ENCODE measurements around the gene VSIG2. TPM values are rescaled to one million over a fixed set of nuclear protein-coding genes. Genes with fewer than 3 reads are reported as not detected.

The VSIG2 gene
- total RNA-seq, 2 experiments from 2014 or later = not detected

DNA sequence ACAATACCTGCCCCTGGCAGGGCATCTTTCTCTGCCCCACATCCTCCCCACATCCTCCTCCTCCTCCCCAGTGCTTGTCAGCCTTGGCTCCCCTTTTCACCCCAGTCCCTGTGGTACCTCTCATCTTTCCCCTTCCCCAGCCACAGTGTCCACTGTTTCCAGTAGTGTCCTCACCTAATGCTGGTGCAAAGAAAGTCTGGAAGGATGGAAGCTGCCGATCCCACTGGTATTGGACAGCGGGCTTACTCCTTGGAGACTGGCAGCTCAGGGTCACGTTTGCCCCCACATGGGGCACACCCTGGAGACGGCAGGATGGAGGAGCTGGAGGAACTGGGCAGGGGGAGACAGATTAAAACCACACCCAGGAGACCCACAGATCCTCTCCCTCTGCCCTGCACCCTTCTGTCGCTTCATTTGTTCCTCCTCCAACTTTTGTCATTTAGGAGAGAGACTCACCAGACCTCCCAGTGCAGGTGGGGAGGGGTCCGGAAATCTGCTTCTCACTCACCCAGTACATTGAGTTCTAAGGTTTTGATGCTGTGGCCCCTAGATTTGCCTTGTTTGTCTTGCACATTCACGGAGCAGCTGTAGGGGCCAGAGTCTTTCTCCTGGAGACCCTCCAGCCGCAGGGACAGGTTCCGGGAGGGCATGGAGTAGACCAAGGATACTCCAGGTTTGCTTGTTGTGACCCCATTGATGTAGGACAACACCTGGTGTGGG is 4.1 kb upstream of the VSIG2 start:
- Mint-ChIP-seq H3K4me1 (peaks cover 10% of the 10 kb centered on the region), H3K27me3 (peaks cover 37% of the 10 kb centered on the region), H3K4me3 (no peak overlapping the region), H3K9me3 (ENCODE audit: low read depth) (no peaks in the 10 kb centered on the region), H3K27ac (no peak overlapping the region), H3K36me3 (ENCODE audit: low read depth) (no peaks in the 10 kb centered on the region)
- CTCF ChIA-PET = interaction anchor here (0.7 to 3.2 kb wide), 9 partner anchors 8 to 114 kb away, joined by 3 to 10 read pairs (median 3); partner anchors contain the start of gene NRGN
- ATAC-seq (no peak), DNase-seq (no peak)
- POLR2A ChIA-PET = no interaction called here
- intact Hi-C loops (cut with DNase I, micrococcal nuclease) = no loop called here

DNA sequence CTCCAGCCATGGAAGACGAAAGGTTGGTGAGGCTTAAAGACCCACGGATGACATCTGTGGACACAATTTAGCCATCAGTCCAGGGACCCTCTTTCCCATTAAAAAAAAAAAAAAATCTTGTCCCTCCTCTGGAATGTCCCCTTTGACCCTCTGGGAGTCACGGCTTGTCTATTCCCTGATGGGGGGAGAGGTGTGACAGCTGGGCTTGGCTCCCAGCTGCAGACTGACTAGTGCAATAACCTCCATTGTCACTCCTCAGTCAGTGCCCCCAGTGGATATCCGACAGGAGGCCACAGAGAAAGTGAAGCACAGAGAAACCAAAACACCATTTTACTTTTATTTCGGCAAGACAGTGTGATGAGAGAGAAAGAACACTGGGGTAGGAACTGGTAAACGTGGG is 2.7 kb upstream of the VSIG2 start:
- no peak overlapping the region for H3K27ac Mint-ChIP-seq
- H3K4me3 Mint-ChIP-seq = no peak overlapping the region
- H3K36me3 Mint-ChIP-seq (ENCODE audit: low read depth) = no peaks in the 10 kb centered on the region
- H3K9me3 Mint-ChIP-seq (ENCODE audit: low read depth) = no peaks in the 10 kb centered on the region
- peaks cover 28% of the 10 kb centered on the region for H3K27me3 Mint-ChIP-seq
- ChIA-PET POLR2A (interaction anchor here (0.6 kb wide), 1 partner anchor 370 kb away, joined by 10 read pairs; no protein-coding TSS in a partner anchor), CTCF (interaction anchor here (0.9 to 1.4 kb wide), 3 partner anchors 8 to 26 kb away, joined by 3 to 5 read pairs (median 4); partner anchors contain the start of gene ESAM)
- DNase-seq = no peak
- intact Hi-C loops (cut with DNase I, micrococcal nuclease) = no loop called here
- H3K4me1 Mint-ChIP-seq = peaks cover 7% of the 10 kb centered on the region
- no peak for ATAC-seq

DNA sequence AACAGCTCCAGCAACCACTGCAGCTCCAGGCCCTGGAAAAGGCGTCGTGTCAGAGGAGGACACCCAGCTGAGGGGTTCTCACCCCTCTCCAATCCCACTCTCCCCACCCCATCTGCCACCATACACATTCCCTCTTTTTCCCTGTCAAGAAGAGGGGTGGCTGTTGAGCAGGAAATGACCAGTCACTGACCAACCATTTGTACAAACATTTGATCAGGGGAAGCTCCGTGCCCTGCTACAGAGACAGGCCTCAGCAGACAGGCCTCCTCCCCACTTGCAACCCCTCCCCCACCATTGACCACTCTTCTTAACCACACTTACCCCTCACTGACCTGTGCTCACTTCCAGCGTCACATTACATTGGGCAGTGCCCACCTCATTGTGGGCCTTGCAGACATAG is 2.3 kb upstream of the VSIG2 start:
- POLR2A ChIA-PET = no interaction called here
- Mint-ChIP-seq H3K27me3 (peaks cover 27% of the 10 kb centered on the region), H3K4me1 (peaks cover 7% of the 10 kb centered on the region), H3K4me3 (no peak overlapping the region), H3K36me3 (ENCODE audit: low read depth) (no peaks in the 10 kb centered on the region), H3K27ac (no peak overlapping the region), H3K9me3 (ENCODE audit: low read depth) (no peaks in the 10 kb centered on the region)
- no peak for ATAC-seq
- DNase-seq = no peak
- CTCF ChIA-PET = interaction anchor here (0.5 to 1.0 kb wide), 2 partner anchors 8 to 45 kb away, joined by 3 to 5 read pairs; partner anchors contain the start of gene ESAM
- intact Hi-C loops (cut with DNase I, micrococcal nuclease) = no loop called here

DNA sequence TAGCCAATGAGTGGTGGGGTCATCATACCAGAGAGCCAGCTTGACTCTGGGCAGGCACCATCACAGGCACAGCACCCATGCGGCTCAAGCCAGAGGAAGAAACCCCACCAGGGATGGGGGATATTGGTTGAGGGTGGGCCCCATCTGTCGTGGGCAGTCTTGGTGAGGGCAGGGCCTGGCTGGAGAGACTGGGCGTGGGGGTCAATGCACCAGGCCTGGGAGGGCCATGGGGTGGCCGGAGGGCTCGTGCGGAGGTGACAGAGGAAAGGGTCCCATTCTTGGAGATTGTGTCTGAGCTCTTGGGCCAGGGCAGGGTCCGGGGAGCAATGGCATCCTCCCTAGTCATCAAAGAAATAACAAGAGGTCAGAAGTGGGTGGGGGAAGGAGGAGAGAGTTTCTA is 1.6 kb upstream of the VSIG2 start:
- ATAC-seq (no peak), DNase-seq (no peak)
- Mint-ChIP-seq H3K27ac (no peak overlapping the region), H3K4me3 (no peak overlapping the region), H3K36me3 (ENCODE audit: low read depth) (no peaks in the 10 kb centered on the region), H3K9me3 (ENCODE audit: low read depth) (no peaks in the 10 kb centered on the region), H3K27me3 (peaks cover 23% of the 10 kb centered on the region), H3K4me1 (peaks cover 5% of the 10 kb centered on the region)
- intact Hi-C loops (cut with DNase I, micrococcal nuclease) = no loop called here
- POLR2A ChIA-PET = no interaction called here
- CTCF ChIA-PET = interaction anchor here (0.5 to 1.3 kb wide), 3 partner anchors 9 to 46 kb away, joined by 3 to 5 read pairs (median 3); no protein-coding TSS in a partner anchor

DNA sequence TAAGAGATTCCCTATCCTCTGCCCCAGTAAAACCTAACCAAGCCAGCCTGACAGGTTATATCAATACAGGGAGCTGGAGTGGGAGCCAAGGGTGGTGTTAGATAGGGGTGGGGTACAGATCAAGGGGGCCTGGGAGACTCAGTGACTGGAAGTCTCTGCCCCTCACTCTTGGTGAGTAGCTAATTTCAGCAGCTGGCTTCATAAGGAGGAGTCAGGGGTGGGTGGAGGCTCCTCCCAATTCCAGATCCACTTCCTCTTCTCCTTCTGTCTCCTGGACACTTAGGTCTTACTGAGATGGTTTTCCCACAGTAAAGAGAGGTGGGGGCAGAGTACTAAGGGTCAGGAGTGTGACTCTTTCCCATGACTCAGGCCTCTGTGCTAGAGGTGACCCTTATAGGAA is 1.1 kb upstream of the VSIG2 start:
- Mint-ChIP-seq H3K27ac (no peak overlapping the region), H3K36me3 (ENCODE audit: low read depth) (no peaks in the 10 kb centered on the region), H3K4me3 (no peak overlapping the region), H3K9me3 (ENCODE audit: low read depth) (no peaks in the 10 kb centered on the region), H3K4me1 (peaks cover 1% of the 10 kb centered on the region), H3K27me3 (peaks cover 18% of the 10 kb centered on the region)
- intact Hi-C loops (cut with DNase I, micrococcal nuclease) = no loop called here
- ATAC-seq (no peak), DNase-seq (no peak)
- ChIA-PET CTCF (interaction anchor here (0.6 to 1.3 kb wide), 6 partner anchors 10 to 388 kb away, joined by 3 to 5 read pairs (median 4); no protein-coding TSS in a partner anchor), POLR2A (no interaction called here)

DNA sequence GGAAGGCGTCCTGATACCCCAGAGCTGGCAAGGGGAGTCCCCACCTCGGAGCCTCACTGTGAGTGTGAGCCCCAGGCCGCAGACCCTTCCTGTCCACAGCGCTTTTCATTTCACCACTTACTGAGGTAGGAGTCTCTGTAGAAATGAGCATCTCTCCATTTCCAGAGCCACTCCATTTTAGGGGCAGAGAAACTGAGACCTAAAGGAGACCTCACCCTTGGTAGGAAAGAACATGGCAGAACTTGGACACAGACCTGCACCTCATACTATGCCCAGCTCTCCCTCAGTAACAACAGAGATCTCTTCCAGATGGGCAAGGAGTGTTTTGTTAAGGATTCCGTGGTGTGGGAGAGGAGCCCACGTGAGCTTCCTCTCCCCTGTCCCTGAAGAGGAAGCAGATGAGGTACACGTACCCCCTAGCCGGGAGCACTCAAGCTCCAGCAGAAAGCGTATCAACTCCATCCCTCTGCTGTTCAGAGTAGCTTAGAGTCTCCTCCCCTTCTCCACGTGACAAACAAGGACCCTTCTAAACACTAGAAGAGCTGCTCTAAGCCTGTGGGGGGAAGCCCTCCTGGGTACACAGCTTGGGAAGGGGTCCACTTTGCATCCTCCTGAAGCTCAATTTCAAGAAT is 532 bp upstream of the VSIG2 start:
- intact Hi-C loops (cut with DNase I, micrococcal nuclease) = no loop called here
- DNase-seq (no peak), ATAC-seq (no peak)
- ChIA-PET CTCF (interaction anchor here (0.6 to 1.3 kb wide), 6 partner anchors 10 to 388 kb away, joined by 3 to 4 read pairs (median 3); no protein-coding TSS in a partner anchor), POLR2A (no interaction called here)
- no peaks in the 10 kb centered on the region for H3K4me1 Mint-ChIP-seq
- H3K27me3 Mint-ChIP-seq = peaks cover 13% of the 10 kb centered on the region
- H3K27ac Mint-ChIP-seq = no peak overlapping the region
- no peaks in the 10 kb centered on the region for H3K36me3 Mint-ChIP-seq (ENCODE audit: low read depth)
- no peak overlapping the region for H3K4me3 Mint-ChIP-seq
- H3K9me3 Mint-ChIP-seq (ENCODE audit: low read depth) = no peaks in the 10 kb centered on the region

DNA sequence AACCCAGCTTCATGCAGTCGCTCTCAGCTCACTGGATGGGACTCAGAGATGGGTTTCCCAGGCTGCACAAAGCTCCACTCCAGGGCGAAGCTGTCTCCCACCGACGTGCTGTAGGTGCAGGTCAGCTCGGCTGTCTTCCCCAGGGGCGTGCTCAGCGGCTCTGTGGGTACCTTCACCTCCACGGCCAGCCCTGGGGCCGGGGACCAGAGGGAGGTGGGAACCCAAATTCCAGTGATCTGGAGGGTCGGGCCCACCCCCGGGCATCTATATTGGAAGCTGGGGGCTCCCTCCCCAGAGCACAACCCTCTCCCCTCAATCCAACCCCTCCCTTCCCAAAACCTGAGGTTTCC is 689 bp downstream of the VSIG2 start:
- ATAC-seq (no peak), DNase-seq (no peak)
- Mint-ChIP-seq H3K27me3 (peaks cover 4% of the 10 kb centered on the region), H3K9me3 (ENCODE audit: low read depth) (no peaks in the 10 kb centered on the region), H3K4me1 (peaks cover 6% of the 10 kb centered on the region), H3K4me3 (no peak overlapping the region), H3K36me3 (ENCODE audit: low read depth) (peaks cover 1% of the 10 kb centered on the region), H3K27ac (no peak overlapping the region)
- POLR2A ChIA-PET = no interaction called here
- CTCF ChIA-PET = interaction anchor here (0.5 kb wide), 1 partner anchor 12 kb away, joined by 3 read pairs; no protein-coding TSS in a partner anchor
- intact Hi-C loops (cut with DNase I, micrococcal nuclease) = no loop called here

DNA sequence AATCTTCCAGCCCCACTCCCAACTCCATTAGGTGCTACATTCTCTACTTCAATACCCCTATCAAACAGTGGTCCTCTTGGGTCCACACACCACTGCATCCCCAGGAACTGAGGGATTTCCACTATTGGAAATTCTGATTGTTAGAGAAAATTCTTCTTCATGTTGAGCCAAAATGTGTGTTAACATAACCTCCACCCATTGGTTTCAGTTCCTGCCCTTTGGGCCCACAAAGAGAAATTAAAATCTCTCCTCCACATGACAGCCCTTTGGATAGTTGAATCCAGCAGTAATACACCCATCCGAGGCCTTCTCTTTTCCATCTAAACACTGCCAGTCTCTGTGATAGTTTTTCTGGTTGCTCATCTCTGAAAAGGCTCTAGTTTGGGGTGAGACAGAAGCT is 2.1 kb downstream of the VSIG2 start:
- Mint-ChIP-seq H3K9me3 (ENCODE audit: low read depth) (no peaks in the 10 kb centered on the region), H3K27me3 (no peaks in the 10 kb centered on the region), H3K36me3 (ENCODE audit: low read depth) (peaks cover 1% of the 10 kb centered on the region), H3K4me3 (no peak overlapping the region), H3K27ac (no peak overlapping the region), H3K4me1 (peaks cover 11% of the 10 kb centered on the region)
- CTCF ChIA-PET = no interaction called here
- intact Hi-C loops (cut with DNase I, micrococcal nuclease) = loop anchor here in 1 of 2 experiments (5.0 kb wide), 2 partner anchors 128 to 202 kb away; partner anchors contain the start of genes CCDC15 and TBRG1
- ATAC-seq = no peak
- POLR2A ChIA-PET = no interaction called here
- DNase-seq = no peak

DNA sequence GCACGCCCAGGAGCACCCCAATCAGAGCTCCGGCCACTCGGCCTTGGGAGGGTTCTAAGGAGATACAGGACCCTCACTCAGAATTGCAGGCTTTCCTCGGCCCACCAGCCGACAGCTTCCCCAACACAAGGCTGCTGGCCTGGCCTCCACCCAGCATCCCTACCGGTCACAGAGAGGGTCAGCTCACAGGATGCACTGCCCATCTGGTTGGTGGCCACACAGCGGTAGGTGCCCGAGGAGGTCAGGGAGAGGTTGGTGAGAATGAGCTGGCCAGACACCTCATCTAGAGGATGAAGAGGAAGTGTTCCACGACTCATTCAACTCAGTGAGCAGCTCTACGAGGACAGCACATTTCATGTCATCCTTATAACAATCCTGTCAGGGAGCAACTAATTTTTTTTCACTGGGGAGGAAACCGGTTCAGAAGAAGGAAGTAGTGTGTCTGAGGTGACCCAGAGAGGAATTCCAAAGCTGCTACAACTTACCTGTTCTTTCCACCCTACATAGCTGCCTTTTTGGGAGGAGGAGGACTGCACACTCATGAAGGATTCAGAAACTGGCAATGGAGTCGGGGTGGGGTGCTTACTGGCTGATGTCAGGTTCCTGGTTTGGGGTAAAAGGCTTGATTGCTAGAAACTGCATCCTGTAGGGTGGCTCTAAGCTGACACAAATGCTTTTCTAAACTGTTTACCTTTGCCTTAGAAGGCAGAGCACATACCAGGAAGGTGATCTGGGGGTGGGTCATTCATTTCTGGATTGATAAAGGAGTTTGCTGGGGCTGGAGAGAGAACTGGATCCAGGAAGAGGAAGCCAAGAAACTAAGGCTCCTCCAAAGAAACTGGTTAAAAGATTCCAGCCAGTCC is 3.3 kb downstream of the VSIG2 start:
- no peak overlapping the region for H3K27ac Mint-ChIP-seq
- intact Hi-C loops (cut with DNase I, micrococcal nuclease) = loop anchor here in 1 of 2 experiments (5.0 kb wide), 2 partner anchors 126 to 204 kb away; partner anchors contain the start of genes CCDC15 and TBRG1
- CTCF ChIA-PET = interaction anchor here (0.7 to 2.1 kb wide), 6 partner anchors 10 to 90 kb away, joined by 3 to 16 read pairs (median 3); no protein-coding TSS in a partner anchor
- no peaks in the 10 kb centered on the region for H3K9me3 Mint-ChIP-seq (ENCODE audit: low read depth)
- peaks cover 1% of the 10 kb centered on the region for H3K36me3 Mint-ChIP-seq (ENCODE audit: low read depth)
- no peak for ATAC-seq
- H3K27me3 Mint-ChIP-seq = no peaks in the 10 kb centered on the region
- no peak overlapping the region for H3K4me3 Mint-ChIP-seq
- POLR2A ChIA-PET = no interaction called here
- H3K4me1 Mint-ChIP-seq = peaks cover 11% of the 10 kb centered on the region
- DNase-seq = no peak

DNA sequence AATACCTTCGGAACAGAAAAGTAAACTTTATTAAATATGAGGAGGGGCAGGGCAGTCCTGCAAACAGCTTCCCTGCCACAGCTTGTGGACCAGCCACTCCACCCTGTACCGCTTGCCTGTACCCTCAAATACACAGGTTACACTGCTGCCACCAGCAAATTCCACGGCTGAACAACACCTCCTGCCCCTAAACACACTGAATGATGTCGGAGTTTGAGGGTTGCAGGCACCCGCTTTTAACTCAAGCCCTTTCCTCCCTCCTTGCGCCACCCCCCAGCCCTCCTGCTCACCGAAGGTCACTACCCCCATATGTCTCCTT is 4.0 kb downstream of the VSIG2 start:
- no peaks in the 10 kb centered on the region for H3K27me3 Mint-ChIP-seq
- no peak overlapping the region for H3K27ac Mint-ChIP-seq
- H3K9me3 Mint-ChIP-seq (ENCODE audit: low read depth) = no peaks in the 10 kb centered on the region
- H3K4me1 Mint-ChIP-seq = peaks cover 11% of the 10 kb centered on the region
- H3K4me3 Mint-ChIP-seq = no peak overlapping the region
- H3K36me3 Mint-ChIP-seq (ENCODE audit: low read depth) = peaks cover 1% of the 10 kb centered on the region
- ATAC-seq (no peak), DNase-seq (no peak)
- intact Hi-C loops (cut with DNase I, micrococcal nuclease) = loop anchor here in 1 of 2 experiments (5.0 kb wide), 2 partner anchors 126 to 204 kb away; partner anchors contain the start of genes CCDC15 and TBRG1
- POLR2A ChIA-PET = no interaction called here
- CTCF ChIA-PET = interaction anchor here (0.8 to 2.1 kb wide), 5 partner anchors 10 to 90 kb away, joined by 3 to 16 read pairs (median 3); no protein-coding TSS in a partner anchor

Measured in activated CD4-positive, alpha-beta T cell treated with anti-CD3 and anti-CD28 coated beads for 36 hours (primary cell).